H1 (cell line): ENCODE results near the gene USP35. TPM values are rescaled to one million over a fixed set of nuclear protein-coding genes. Genes with fewer than 3 reads are reported as not detected.

Experiments used
- ATF3 ChIP-seq: IDR thresholded peaks from 2 replicates; pipeline ENCODE4 v1.6.1; 2011; ENCODE audit warnings: low read depth, mild to moderate bottlenecking, low read length; ENCODE audit not compliant: insufficient read depth
- RFX5 ChIP-seq: IDR thresholded peaks from 2 replicates; pipeline ENCODE4 v1.6.1; 2011; ENCODE audit warnings: low read depth, low read length, improper control_type of control experiment, borderline replicate concordance
- SAP30 ChIP-seq: fragments of 300-600 bp; sonication (generic); IDR thresholded peaks from 2 replicates; pipeline ENCODE4 v1.7.1; 2012; ENCODE audit warnings: low read length, moderate library complexity, mild to moderate bottlenecking, inconsistent platforms; ENCODE audit not compliant: insufficient read depth, insufficient replicate concordance
- SIRT6 ChIP-seq: IDR thresholded peaks from one replicate; pipeline ENCODE4 v1.7.1; 2012; ENCODE audit warnings: low read length, inconsistent platforms
- SP2 ChIP-seq: IDR thresholded peaks from 2 replicates; pipeline ENCODE4 v1.6.1; 2012; ENCODE audit warnings: mild to moderate bottlenecking, low read length, inconsistent platforms
- TAF1 ChIP-seq: IDR thresholded peaks from 2 replicates; pipeline ENCODE4 v1.6.1; 2011; ENCODE audit warnings: mild to moderate bottlenecking, low read depth, low read length
- polyA plus RNA-seq, 7 experiments: library from polyadenylated mRNA; depleted of rRNA in 3 of 7; stranded (reverse) in 5 of 7; unstranded in 2 of 7; fragments of >200 nt in 5 of 7; fragments of 200-250 nt in 2 of 7; gene quantifications; 1 replicate in 5 of 7; 2 replicates in 1 of 7; 4 replicates in 1 of 7; pipeline versions ENCODE4 v1.2.1 to v1.2.3, GENCODE V29; 2011 to 2013; ENCODE audit warnings: missing spikeins in 2 of 7, mixed read lengths in 2 of 7
- total RNA-seq: library from RNA; stranded (reverse); fragmentation: NEBNext Ultra II Directional; extraction: Animal tissue kit (Norgen Biotek cat#: 25700); gene quantifications from 2 replicates; pipeline ENCODE4 v1.2.1, GENCODE V29; 2021
- TF ChIP-seq, protein P1 (sequence below): fragments of 300-600 bp; sonication (generic); IDR thresholded peaks from 2 replicates; pipeline ENCODE4 v1.7.1; 2012; ENCODE audit warnings: low read length, moderate library complexity, mild to moderate bottlenecking, inconsistent platforms; ENCODE audit not compliant: insufficient replicate concordance

USP35 gene
- total and polyA plus RNA-seq, 2 of the 8 experiments (the other 6 are each of a cell fraction or from before 2014, with no cell fraction given), result 4.6 to 6.8 TPM

DNA sequence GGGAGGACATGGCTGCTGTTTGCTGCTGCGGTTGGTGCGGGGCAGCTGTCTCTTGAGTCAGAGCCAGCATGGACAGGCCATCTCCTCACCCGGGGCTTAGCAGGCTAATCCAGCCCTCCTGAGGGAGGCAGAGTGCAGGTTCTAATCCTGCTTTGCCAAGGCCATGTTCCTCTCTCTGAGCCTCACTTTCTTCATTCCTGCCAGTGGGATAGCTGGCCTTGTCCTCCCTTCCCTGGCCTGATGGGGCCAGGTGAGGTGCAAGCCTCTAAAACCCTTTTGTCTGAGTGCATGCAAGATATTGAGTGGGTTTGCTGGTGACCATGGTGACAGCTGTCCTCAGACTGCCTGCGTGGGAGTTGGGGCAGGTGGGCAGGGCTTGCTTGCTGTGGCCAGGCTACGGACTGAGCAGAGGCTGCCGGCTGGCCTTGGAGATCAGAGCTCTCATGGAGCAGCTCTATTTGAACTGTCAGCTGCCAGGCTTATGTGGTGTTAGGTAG lies 3.6 kb downstream of the USP35 start (continued):
- TF ChIP-seq, protein P1, sequence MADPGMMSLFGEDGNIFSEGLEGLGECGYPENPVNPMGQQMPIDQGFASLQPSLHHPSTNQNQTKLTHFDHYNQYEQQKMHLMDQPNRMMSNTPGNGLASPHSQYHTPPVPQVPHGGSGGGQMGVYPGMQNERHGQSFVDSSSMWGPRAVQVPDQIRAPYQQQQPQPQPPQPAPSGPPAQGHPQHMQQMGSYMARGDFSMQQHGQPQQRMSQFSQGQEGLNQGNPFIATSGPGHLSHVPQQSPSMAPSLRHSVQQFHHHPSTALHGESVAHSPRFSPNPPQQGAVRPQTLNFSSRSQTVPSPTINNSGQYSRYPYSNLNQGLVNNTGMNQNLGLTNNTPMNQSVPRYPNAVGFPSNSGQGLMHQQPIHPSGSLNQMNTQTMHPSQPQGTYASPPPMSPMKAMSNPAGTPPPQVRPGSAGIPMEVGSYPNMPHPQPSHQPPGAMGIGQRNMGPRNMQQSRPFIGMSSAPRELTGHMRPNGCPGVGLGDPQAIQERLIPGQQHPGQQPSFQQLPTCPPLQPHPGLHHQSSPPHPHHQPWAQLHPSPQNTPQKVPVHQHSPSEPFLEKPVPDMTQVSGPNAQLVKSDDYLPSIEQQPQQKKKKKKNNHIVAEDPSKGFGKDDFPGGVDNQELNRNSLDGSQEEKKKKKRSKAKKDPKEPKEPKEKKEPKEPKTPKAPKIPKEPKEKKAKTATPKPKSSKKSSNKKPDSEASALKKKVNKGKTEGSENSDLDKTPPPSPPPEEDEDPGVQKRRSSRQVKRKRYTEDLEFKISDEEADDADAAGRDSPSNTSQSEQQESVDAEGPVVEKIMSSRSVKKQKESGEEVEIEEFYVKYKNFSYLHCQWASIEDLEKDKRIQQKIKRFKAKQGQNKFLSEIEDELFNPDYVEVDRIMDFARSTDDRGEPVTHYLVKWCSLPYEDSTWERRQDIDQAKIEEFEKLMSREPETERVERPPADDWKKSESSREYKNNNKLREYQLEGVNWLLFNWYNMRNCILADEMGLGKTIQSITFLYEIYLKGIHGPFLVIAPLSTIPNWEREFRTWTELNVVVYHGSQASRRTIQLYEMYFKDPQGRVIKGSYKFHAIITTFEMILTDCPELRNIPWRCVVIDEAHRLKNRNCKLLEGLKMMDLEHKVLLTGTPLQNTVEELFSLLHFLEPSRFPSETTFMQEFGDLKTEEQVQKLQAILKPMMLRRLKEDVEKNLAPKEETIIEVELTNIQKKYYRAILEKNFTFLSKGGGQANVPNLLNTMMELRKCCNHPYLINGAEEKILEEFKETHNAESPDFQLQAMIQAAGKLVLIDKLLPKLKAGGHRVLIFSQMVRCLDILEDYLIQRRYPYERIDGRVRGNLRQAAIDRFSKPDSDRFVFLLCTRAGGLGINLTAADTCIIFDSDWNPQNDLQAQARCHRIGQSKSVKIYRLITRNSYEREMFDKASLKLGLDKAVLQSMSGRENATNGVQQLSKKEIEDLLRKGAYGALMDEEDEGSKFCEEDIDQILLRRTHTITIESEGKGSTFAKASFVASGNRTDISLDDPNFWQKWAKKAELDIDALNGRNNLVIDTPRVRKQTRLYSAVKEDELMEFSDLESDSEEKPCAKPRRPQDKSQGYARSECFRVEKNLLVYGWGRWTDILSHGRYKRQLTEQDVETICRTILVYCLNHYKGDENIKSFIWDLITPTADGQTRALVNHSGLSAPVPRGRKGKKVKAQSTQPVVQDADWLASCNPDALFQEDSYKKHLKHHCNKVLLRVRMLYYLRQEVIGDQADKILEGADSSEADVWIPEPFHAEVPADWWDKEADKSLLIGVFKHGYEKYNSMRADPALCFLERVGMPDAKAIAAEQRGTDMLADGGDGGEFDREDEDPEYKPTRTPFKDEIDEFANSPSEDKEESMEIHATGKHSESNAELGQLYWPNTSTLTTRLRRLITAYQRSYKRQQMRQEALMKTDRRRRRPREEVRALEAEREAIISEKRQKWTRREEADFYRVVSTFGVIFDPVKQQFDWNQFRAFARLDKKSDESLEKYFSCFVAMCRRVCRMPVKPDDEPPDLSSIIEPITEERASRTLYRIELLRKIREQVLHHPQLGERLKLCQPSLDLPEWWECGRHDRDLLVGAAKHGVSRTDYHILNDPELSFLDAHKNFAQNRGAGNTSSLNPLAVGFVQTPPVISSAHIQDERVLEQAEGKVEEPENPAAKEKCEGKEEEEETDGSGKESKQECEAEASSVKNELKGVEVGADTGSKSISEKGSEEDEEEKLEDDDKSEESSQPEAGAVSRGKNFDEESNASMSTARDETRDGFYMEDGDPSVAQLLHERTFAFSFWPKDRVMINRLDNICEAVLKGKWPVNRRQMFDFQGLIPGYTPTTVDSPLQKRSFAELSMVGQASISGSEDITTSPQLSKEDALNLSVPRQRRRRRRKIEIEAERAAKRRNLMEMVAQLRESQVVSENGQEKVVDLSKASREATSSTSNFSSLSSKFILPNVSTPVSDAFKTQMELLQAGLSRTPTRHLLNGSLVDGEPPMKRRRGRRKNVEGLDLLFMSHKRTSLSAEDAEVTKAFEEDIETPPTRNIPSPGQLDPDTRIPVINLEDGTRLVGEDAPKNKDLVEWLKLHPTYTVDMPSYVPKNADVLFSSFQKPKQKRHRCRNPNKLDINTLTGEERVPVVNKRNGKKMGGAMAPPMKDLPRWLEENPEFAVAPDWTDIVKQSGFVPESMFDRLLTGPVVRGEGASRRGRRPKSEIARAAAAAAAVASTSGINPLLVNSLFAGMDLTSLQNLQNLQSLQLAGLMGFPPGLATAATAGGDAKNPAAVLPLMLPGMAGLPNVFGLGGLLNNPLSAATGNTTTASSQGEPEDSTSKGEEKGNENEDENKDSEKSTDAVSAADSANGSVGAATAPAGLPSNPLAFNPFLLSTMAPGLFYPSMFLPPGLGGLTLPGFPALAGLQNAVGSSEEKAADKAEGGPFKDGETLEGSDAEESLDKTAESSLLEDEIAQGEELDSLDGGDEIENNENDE, result no peak
- no peak for TF ChIP-seq SAP30
- TF ChIP-seq ATF3, result no peak
- TF ChIP-seq SIRT6, result no peak
- TF ChIP-seq SP2, result no peak
- TF ChIP-seq RFX5, result no peak
- no peak for TF ChIP-seq TAF1
